HG02623 (cell line): Measurements from ENCODE around the gene PMEL.
"Not testable (repeated sequence)": the region's sequence is repeated elsewhere in the genome, so short reads cannot be mapped to it uniquely, and the experiment has no call there.

Experiments used
- ATAC-seq: cut with Tn5 transposase; IDR thresholded peaks from one replicate; pipeline ENCODE4 v1.9.1; 2021; ENCODE audit warnings: moderate library complexity; ENCODE audit not compliant: unreplicated experiment

Gene PMEL

DNA sequence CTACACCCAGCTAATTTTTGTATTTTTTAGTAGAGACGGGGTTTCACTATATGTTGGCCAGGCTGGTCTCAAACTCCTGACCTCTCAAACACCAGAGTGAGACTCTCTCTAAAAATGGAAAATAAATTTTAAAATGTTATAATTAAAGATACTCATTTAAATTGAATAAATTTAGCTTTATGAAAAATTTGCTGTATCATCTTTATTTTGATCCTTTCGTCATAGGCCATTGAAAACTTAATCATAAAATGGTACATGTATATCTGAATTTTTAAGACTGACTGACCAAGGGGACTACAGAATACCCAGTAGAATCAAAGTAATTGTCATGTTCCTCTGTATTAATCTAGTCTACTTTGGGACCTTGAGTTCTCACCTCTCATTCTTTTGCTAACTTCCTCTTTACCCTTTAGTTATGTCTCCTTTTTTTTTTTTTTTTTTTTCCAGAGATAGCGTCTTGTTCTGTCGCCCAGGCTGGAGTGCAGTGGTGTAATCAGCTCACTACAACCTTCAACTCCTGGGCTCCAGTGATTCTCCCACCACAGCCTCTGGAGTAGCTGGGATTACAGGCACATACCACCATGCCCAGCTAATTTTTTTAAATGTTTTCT, 17.5 kb upstream of the PMEL start:
- ATAC-seq = no peak

DNA sequence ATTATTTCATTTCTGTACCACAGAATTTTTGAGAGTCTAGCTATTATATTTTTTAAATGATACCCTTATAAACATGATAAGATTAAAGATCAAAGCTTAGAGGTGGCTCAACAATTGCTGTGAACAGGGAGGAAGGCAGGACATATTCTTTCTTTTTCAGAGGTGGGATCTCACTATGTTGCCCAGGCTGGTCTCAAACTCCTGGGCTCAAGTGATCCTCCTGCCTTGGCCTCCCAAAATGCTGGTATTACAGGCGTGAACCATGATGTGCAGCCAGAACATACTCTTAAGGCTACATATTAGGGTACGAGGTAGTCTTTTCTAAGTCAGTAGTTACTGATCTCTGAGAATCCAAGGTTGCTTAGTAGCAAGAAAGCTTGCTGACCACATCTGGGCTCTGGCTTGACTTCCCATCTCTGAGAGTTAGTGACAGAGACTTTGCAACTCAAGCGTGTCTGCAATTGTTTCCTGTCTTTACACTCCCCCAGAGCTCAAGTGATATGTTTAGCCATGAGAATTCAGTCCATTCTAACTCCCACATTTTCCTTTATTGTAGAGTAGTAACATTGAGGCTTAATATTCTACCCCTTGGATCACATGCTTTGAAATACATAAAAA, 16.6 kb upstream of the PMEL start:
- peak; percentile 72 for ATAC-seq

DNA sequence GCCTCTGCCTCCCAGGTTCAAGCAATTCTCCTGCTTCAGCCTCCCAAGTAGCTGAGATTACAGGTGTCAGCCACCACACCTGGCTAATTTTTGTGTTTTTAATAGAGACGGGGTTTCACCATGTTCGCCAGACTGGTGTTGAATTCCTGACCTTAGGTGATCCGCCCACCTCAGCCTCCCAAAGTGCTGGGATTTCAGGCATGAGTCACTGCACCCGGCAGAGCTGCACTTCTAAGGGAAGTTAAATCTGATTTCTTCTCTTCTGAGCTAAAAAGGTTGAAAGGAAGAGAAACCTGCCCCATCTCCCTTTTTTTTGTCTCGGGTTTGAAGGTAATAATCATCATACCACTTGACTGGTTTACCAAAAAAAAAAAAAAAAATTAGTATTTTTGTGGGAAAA, 16.0 kb upstream of the PMEL start:
- ATAC-seq = not testable (repeated sequence)

DNA sequence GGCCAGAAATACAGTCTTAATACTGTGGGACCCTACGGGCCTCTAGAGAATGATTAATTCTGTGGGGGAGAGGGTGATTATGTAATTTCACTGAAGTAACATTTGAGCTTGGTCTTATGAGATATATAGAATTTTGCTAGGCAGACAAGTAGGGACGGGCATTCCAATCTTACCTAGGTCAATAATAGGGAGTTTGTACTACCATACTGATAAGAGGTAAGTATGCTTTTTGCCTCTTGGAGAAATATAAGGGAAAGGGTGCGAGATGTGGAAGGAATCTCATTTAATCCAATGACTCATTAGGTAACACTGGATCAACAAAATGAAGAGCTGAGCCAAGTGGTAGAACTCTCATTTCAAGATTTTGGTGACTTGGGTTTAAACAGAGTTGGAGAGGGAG, 13.2 kb upstream of the PMEL start:
- ATAC-seq = no peak

DNA sequence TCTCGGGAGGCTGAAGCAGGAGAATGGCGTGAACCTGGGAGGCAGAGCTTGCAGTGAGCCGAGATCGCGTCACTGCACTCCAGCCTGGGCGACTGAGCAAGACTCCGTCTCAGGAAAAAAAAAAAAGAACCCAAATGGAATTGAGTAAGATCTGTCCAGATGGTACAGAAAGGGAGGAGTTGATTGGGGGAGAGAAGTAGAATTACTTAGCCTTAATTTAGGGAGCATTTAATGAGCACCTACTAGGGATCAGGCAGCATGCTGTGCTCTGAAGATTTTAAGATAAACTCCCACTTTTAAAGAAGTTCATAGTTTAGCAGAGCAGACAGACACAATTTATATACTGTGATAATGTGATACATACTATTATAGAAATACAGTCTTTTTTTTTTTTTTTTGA, 12.6 kb upstream of the PMEL start:
- ATAC-seq = no peak

DNA sequence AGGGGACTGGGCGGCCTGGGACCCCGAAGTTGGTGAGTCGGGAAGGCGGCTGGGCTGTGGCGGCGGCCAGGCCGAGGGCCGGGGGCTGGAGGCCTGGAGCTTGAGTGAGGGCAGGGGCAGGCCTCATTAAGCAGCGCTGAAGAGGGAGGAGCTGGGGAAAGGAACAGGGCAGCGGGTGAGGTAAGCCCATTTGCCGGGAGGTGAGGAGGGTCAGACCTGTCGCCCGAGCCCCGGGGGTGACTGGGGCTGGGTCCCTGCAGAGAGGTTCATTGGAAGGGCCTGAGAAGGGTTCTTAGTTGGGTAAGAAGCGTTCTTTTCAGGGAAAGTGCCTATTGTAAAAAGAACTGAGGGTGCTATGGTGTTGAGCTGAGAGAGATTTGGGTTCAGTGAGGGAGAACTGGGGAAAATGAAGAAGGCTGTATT, 8.5 kb upstream of the PMEL start:
- peak; percentile 7 for ATAC-seq

DNA sequence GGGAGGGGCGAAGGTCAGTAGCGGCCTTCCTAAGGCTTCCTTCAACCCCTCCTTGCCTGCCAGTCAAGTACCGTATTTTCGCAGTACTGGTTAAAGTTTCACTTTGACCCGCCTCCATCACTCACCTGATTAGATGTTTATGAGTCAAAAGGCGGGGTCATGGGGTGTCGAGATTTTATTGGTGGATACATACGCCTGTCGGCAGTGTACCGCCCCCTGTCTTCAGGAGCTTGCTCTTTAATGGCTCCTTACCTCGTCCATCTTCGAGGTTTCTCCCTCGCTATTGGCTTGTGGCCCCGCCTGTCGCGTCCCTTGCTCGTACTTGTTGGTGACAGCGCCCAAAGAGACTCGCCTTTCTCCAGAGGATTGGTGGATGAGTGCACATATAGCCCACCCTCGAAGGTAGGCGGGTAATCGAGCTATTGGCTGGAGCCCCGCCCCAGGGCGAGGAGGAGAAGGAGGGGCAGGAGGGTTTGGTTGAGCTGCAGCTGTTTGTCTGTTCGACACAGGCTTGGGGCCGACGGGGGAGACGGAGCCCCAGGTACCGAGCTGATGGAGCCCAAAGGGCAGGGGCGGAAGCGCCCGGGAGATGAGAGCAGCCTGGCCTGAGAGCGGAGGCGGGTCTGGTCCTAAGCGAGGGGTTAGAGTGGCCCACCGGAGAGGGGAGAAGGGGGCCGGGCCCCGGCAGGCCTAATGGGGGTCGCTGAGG, 7.9 kb upstream of the PMEL start, which contains the start of gene RAB5B:
Gene RAB5B, plus strand, starts transcription at position 480 of the 709 bp plus-strand sequence. CDS start 12,883 bp downstream, outside the sequence.
- peak; percentile 91 for ATAC-seq

DNA sequence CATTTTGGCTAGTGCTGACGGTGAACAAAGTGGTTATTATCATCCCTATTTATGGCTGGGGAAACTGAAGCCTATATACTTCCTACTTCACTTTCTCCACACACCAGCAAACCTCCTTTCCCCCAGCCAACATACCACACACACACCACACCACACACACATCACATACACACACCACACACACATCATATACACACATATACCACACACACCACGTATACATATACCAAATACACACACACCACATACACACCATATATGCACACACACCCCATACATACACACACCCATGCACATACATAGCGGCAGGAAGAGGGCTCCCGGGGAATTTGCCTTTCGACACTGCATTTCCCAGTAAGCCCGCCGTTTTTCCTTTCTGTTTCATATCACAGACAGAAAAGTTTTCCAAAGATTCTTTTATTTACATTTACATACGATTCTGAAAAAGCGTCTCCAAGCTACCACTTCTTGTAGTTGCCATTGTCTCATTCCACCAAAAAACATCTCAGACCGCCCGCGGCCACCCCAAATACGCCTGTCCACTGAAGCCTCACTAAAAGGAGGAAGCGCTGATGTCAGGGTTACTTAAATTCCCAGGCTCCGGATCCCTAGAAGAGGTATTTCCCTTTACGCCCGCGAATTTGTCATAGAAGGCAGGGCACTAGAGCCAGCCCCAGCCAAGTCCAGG, 7.2 kb upstream of the PMEL start:
- ATAC-seq = no peak

DNA sequence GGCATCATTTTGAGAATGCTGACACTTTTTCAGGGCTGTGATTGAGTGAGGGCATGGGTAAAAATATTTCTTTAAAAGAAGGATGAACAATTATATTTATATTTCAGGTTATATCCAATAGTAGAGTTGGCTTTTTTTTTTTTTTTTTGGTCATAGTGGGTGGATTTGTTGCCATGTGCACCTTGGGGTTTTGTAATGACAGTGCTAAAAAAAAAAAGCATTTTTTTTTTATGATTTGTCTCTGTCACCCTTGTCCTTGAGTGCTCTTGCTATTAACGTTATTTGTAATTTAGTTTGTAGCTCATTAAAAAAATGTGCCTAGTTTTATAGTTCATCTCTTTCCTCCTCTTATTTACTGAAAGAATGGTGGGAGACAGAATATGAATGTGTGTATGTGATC, 6.6 kb upstream of the PMEL start:
- ATAC-seq = no peak

DNA sequence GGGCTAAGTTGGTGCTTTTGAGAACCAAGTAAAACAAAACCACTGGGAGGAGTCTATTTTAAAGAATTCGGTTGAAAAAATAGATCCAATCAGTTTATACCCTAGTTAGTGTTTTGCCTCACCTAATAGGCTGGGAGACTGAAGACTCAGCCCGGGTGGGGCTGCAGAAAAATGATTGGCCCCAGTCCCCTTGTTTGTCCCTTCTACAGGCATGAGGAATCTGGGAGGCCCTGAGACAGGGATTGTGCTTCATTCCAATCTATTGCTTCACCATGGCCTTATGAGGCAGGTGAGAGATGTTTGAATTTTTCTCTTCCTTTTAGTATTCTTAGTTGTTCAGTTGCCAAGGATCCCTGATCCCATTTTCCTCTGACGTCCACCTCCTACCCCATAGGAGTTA, 6.2 kb upstream of the PMEL start:
- ATAC-seq = no peak

DNA sequence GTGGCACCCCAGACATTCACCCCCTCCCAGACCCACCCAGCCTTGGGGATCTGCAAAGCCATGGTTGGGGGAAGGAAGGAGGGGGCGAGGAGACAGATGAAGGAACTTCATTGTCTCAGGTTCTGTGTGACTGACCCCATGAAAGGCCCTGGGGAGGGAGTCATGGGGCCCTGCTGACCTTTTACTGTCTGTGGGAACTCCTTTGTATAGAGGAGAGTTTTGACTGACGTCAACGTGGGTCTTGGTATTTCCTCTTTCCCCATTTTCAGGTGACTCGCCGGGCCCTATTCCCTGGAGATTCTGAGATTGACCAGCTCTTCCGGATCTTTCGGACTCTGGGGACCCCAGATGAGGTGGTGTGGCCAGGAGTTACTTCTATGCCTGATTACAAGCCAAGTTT, 4.9 kb upstream of the PMEL start:
- no peak for ATAC-seq

DNA sequence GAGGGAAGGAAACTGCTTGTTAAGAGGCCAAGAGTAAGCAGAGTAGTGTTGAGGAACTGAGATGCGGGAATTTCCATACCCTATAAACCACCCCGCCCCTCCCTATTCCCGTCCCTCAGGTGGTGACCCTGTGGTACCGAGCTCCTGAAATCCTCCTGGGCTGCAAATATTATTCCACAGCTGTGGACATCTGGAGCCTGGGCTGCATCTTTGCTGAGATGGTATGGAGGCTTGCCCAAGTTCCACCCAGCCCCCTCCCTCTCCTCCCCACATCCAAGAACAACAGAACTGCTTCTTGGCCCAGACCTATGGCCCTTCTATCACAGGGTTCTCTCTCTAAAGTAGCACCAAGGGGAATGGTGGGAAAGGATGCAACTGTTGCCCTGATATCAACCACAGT, 3.5 kb upstream of the PMEL start:
- no peak for ATAC-seq

DNA sequence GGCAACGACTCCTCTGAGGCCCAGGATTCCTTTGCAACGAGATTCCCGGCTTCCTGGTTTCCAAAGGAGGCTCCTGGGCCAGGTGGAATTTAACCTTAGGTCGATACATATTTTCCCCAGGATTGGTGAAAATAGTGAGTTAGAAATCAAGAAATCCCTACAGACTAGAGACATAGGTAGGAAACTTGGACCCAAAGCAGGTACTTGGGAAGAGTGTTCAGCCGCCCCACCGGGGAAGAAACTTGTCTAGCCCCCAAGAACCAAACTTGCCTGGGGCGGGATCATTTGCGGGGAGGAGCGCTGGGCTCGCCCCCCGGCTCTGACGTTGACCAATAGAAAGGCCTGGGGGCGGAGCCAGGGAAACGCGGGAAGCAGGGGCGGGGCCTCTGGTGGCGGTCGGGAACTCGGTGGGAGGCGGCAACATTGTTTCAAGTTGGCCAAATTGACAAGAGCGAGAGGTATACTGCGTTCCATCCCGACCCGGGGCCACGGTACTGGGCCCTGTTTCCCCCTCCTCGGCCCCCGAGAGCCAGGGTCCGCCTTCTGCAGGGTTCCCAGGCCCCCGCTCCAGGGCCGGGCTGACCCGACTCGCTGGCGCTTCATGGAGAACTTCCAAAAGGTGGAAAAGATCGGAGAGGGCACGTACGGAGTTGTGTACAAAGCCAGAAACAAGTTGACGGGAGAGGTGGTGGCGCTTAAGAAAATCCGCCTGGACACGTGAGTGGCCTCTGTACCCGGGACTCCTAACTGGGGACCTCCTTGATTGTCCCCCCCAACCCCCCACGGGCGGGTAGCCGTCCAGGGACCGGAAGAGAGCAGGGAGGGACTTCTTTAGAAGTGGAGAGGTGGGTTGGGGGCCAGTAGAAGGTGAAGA, 803 bp upstream of the PMEL start, which contains the start of gene CDK2:
Gene CDK2, plus strand, starts transcription at position 423 of the 874 bp plus-strand sequence. Its CDS starts 179 bp downstream, at position 602.
- peak; percentile 88 for ATAC-seq

DNA sequence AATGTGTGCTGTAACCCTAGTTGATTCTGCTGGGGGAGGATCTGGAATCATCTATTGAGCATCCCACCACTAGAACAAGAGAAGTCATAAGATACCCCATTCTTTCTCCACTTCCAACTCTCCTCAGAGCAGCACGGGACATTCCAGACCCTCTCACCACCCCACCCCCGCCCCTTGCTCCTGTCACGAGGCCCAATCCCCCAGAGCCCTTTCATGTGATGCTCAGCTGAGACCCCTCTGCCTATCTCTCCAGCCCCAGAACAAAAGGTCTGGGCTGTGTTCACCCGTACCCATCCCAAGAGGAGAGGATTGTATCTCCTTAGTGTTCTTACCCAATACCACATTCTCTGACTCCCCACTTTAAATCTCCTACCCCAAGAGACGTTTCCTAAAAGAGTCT, 602 bp downstream of the PMEL start:
- ATAC-seq = no peak

DNA sequence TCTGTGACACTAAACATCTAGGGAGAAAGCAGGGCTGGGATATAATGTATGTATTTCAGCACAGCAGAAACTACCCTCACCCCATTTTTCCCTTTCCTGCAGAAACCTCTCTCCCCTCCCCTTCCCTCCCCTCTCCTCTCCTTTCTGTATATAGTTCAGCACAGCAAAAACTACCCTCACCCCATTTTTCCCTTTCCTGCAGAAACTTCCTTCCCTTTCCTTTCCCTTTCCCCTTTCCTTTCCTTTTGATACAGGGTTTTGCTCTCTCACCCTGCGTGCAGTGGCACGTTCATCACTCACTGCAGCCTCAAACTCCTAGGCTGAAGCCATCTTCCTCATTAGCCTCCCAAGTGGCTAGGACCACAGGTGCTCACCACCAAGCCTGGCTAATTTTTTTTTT, 2.1 kb downstream of the PMEL start:
- ATAC-seq = no peak

DNA sequence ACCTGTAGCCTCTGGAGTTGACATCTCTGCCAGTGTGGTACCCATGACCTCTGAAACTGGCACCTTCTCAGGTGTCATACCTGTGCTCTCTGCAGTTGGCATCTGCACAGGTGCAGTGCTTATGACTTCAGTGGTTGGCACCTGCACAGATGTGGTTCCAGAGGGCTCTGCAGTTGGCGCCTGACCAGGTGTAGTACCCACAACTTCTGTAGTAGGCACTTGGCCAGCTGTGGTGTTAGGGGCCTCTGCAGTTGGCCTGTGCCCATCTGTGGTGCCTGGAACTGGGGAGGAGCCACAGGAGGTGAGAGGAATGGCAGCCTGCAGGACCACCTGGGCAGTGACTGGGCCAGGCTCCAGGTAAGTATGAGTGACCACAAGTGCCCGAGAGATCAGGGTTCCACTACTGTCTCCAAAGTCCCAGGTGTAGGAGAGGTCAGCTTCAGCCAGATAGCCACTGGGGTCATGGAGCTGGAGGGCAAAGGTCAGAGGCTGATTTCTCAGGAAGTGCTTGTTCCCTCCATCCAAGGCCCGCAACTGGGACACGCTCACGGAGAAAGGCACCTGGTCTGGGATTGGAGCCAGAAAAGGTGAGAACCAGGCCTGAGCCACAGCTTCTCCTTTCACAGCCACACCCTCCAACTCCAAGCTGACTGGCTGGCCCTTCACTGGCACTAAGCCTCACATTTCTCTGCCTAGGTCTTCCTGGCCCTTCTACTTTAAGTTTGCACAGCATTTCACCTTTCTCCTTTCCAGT, 8.6 kb downstream of the PMEL start:
- ATAC-seq = no peak

DNA sequence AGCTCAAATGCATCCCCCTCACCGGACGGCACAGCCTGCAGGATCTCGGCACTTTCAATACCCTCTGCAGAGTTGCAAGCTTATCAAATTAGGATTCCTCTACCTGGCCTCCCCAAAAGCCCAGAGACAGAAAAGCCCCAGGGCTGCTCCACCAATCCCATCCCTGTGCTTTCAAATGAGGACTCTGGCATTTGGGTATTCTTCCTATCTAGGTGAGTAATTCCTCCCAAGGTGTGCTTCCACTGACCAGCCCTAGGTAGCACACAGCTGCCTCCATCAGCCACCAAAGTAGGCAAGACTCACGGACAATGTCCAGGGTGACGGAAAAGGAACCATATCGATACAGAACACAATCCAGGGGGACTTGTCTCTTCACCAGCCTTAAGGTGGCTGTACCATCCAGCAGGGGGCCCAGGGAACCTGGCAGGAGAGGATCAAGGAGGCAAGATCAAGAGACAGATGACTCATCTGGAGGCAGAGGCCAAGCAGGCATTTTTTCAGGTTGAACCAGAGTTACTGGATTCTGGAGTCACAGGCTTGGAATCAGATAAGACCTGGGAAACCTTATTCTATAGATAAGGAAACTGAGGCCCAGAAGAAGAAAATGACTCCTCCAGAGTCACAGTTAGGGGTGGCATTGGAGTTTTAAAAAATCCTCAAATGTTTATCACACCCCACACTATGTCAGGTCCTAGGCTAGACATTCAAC, 9.9 kb downstream of the PMEL start:
- ATAC-seq = no peak

DNA sequence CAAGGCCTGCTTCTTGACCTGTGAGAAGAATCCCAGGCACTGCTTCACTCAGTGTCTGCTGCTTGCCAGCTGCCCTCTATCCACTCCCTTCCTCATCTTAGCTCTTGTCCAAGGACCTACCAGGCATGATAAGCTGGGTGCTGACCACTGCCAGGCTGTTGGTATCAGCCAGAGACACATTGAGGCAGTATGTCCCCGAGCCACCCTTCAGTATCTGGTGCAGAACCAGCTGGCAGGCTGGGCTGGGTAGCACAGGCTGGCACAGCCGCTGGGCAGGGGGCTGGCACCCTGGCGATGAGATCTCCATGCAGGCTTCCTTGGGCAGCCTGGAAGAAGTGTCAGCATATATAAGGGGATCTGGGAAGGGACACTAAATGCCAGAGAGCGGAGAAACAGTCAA, 10.5 kb downstream of the PMEL start:
- no peak for ATAC-seq

DNA sequence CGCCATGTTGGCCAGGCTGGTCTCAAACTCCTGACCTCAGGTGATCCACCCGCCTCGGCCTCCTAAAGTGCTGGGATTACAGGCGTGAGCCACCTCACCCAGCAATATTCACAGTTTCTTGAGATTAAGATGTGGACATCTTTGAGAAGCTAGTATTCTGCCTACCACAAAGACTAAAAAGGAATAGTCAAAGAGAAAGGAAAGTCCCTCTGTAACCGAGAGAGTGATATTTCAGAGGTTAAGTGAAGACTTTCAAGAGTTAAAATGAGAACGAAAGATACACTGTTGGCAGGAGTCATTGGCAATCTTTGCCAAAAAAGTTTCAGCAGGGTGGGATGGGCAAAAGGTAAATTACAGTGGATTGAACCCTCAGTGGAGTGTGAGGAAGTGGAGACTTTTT, 19.3 kb downstream of the PMEL start:
- ATAC-seq = no peak
